Adipocyte (in vitro differentiated cells): ENCODE results near the gene DHCR7.
A peak's percentile ranks its signal among the peaks of the same experiment; 100 is the strongest.

Experiments used
- DNase-seq: peaks from one replicate; pipeline ENCODE4 v3.0.0-alpha.2; 2015; ENCODE audit warnings: low read depth
- H3K27me3 ChIP-seq: replicated peaks from 2 replicates; pipeline ENCODE4 v1.7.0; 2013; ENCODE audit warnings: mild to moderate bottlenecking, low read length, moderate library complexity; ENCODE audit not compliant: control insufficient read depth, insufficient read depth
- H3K36me3 ChIP-seq: 2 replicates; pipeline ENCODE4 v1.7.0; 2013; ENCODE audit warnings: low read length, mild to moderate bottlenecking, moderate library complexity; ENCODE audit not compliant: control insufficient read depth, insufficient read depth, severe bottlenecking
- H3K4me1 ChIP-seq: 2 replicates; pipeline ENCODE4 v1.7.0; 2013; ENCODE audit warnings: mild to moderate bottlenecking, low read length, moderate library complexity; ENCODE audit not compliant: control insufficient read depth, insufficient read depth
- H3K4me3 ChIP-seq: 2 replicates; pipeline ENCODE4 v1.7.0; 2013; ENCODE audit warnings: mild to moderate bottlenecking, low read length, moderate library complexity
- H3K9ac ChIP-seq: 2 replicates; pipeline ENCODE4 v1.7.0; 2013; ENCODE audit warnings: mild to moderate bottlenecking, low read length, moderate library complexity
- H3K9me3 ChIP-seq: 2 replicates; pipeline ENCODE4 v1.7.0; 2013; ENCODE audit warnings: mild to moderate bottlenecking, low read length, moderate library complexity; ENCODE audit not compliant: control insufficient read depth

The DHCR7 gene

DNA sequence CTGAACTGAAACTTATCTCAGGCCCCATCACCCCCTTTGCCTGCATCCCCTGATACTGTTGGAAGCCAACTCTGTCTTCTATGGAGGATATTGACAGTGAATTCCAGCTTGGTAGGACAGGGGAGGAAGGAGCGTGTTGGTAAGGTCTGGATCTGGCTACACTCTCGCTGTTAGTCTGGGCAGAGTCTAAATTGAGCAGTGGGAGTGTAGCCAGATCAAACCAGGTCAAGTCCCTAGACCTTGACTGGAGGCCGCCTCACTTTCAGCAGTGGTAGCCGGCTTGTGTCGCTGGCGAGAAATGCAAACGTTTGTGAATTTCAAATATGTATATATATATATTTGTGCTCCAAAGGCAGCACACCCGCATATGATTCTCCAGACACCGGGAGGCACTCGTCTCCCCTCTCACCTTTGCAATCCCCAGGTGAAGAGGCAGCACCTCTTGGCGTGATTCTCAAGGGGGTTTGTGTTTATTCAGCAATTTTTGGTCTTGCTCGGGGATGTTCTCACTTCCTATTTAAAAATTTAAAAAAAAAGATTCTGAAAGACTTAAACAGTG is 26.7 kb downstream of the DHCR7 start:
- peaks cover 38% of the 10 kb centered on the region for H3K27me3 ChIP-seq
- H3K36me3 ChIP-seq: no peaks in the 10 kb centered on the region
- no peak for DNase-seq
- H3K9me3 ChIP-seq: no peaks in the 10 kb centered on the region
- H3K4me1 ChIP-seq: no peaks in the 10 kb centered on the region
- H3K4me3 ChIP-seq: no peak overlapping the region
- H3K9ac ChIP-seq: no peak overlapping the region

DNA sequence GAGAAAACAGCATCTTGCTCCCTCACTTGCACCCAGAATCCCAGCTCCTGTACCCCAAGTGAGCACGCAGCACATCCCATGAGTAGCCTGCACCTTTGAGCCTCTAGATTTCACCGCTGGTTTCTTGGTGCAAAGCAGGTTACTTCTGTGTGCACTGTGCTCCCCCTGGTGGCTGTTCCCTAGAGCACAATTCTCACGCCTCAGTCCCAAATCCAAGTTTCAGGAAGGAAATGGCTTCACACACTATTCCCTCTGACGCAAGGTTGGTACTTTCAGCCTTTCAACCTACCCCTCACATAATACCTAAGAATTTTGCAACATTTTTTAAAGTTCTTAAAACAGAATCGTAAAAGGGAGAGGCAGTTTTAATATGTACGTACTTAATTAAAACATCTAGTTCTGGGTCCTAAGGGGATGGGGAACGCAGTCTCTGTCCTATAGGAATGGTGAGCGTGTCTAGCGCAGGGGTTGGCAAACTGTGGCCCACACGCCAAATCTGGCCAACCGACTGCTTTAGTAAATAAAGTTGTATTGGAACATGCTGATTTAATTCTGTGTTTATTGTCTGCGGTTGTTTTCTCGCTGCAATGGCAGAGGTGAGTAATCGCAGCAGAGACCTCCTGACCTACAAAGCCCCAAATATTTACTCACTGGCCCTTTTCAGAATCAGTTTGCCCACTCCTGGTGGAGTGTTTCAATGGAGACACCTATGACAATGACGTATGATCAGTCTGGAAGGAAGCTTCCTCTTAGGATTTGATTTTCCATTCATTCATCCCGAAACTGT is 27.5 kb downstream of the DHCR7 start:
- no peaks in the 10 kb centered on the region for H3K36me3 ChIP-seq
- peaks cover 46% of the 10 kb centered on the region for H3K27me3 ChIP-seq
- no peak overlapping the region for H3K4me3 ChIP-seq
- H3K4me1 ChIP-seq: no peaks in the 10 kb centered on the region
- no peak overlapping the region for H3K9ac ChIP-seq
- H3K9me3 ChIP-seq: no peaks in the 10 kb centered on the region
- DNase-seq: peak; percentile 47

DNA sequence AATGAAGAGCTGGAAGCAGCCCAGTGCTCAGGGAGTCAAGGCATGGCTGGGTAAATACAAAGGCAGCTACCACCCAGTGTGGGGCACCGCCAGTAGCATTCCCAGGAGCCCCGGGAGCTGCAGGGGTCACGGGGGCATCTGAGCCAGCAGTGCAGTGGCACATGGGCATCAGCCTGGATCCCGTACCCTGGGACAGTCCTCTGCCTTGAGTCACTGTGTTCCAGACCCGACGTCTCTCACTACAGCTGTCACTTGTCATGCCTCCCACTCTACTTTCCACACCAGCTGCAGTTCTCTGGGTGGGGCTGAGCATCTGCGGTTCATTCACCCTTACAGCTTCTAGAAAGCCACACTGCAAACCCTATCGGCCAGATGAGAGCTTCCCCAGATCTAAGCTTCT is 29.6 kb downstream of the DHCR7 start:
- Histone ChIP-seq H3K27me3 (peaks cover 63% of the 10 kb centered on the region), H3K4me3 (no peak overlapping the region), H3K4me1 (no peaks in the 10 kb centered on the region), H3K9me3 (no peaks in the 10 kb centered on the region), H3K9ac (no peak overlapping the region), H3K36me3 (no peaks in the 10 kb centered on the region)
- DNase-seq: no peak

- Histone ChIP-seq H3K4me3 (no peak overlapping the region), H3K9ac (no peak overlapping the region), H3K4me1 (no peaks in the 10 kb centered on the region), H3K36me3 (no peaks in the 10 kb centered on the region), H3K9me3 (no peaks in the 10 kb centered on the region), H3K27me3 (peaks cover 57% of the 10 kb centered on the region)
- no peak for DNase-seq
Observed at GRCh38 chr11:71414645-71415044, 33.5 kb downstream of the DHCR7 start.

- H3K27me3 ChIP-seq: peaks cover 60% of the 10 kb centered on the region
- no peaks in the 10 kb centered on the region for H3K36me3 ChIP-seq
- no peaks in the 10 kb centered on the region for H3K9me3 ChIP-seq
- H3K4me3 ChIP-seq: no peak overlapping the region
- H3K4me1 ChIP-seq: no peaks in the 10 kb centered on the region
- H3K9ac ChIP-seq: no peak overlapping the region
- DNase-seq: no peak
Observed at GRCh38 chr11:71410363-71410966, 37.7 kb downstream of the DHCR7 start.

GRCh38 chr11:71408826-71409225 is 39.4 kb downstream of the DHCR7 start:
- Histone ChIP-seq H3K9me3 (peaks cover 2% of the 10 kb centered on the region), H3K9ac (no peak overlapping the region), H3K4me3 (no peak overlapping the region), H3K27me3 (peaks cover 53% of the 10 kb centered on the region), H3K36me3 (no peaks in the 10 kb centered on the region), H3K4me1 (no peaks in the 10 kb centered on the region)
- no peak for DNase-seq

DNA sequence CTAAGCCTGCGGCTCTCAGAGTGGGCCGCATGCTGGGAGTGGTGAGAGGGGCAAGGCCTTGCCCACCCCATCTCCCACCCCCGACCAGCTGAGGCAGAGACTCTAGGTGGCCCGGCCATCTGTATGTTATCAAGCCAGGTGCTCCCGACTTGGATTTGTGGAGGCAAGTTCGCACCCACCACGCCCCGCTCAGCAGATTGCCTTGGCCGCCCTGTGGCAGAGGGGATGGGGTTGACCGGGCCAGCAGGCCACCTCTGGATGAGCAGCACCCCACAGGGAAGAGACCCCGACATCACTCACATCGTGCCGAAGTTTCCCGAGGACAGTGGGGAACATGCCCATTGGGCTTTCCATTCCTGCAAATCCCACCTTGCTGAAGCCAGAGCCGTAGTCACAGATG is 40.8 kb downstream of the DHCR7 start:
- Histone ChIP-seq H3K36me3 (no peaks in the 10 kb centered on the region), H3K9me3 (peaks cover 6% of the 10 kb centered on the region), H3K4me3 (no peak overlapping the region), H3K9ac (no peak overlapping the region), H3K4me1 (no peaks in the 10 kb centered on the region), H3K27me3 (peaks cover 46% of the 10 kb centered on the region)
- DNase-seq: no peak

GRCh38 chr11:71406681-71407080 is 41.5 kb downstream of the DHCR7 start:
- H3K36me3 ChIP-seq: no peaks in the 10 kb centered on the region
- H3K4me1 ChIP-seq: no peaks in the 10 kb centered on the region
- H3K4me3 ChIP-seq: no peak overlapping the region
- DNase-seq: no peak
- H3K9ac ChIP-seq: no peak overlapping the region
- peaks cover 6% of the 10 kb centered on the region for H3K9me3 ChIP-seq
- peaks cover 40% of the 10 kb centered on the region for H3K27me3 ChIP-seq

GRCh38 chr11:71404209-71404608 is 44.0 kb downstream of the DHCR7 start:
- Histone ChIP-seq H3K27me3 (peaks cover 56% of the 10 kb centered on the region), H3K9me3 (peaks cover 6% of the 10 kb centered on the region), H3K4me1 (no peaks in the 10 kb centered on the region), H3K4me3 (no peak overlapping the region), H3K9ac (no peak overlapping the region), H3K36me3 (no peaks in the 10 kb centered on the region)
- no peak for DNase-seq

DNA sequence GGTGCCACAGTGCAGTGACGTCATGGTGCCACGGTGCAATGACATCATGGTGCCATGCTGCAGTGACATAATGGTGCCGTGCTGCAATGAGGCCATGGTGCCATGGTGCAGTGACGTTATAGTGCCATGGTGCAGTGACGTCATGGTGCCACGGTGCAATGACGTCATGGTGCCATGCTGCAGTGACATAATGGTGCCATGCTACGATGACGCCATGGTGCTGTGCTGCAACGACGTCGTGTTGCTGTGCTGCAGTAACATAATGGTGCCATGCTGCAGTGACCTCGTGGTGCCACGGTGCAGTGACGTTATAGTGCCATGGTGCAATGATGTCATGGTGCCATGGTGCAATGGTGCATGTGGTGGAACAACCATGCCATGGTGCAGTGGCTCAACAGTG is 45.3 kb downstream of the DHCR7 start:
- Histone ChIP-seq H3K9ac (no peak overlapping the region), H3K4me3 (no peak overlapping the region)

DNA sequence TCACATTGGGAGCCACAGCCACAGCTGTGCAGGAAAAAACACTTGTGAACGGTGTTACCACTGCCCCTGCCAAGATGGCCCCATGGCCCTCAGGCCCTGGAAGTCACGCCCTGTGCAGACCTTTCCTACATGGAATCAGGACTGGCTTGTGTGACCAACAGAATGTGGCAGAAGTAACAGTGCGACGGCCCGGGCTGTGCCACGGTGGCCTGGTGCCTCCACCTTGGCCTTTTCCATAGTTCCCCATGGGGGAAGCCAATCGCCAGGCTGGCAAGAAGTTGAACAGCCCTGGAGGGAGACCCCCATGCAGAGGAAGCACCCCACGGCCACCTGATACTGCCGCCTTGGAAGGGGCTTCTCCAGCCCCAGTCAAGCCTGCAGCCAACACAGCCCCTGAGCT is 48.0 kb downstream of the DHCR7 start:
- no peaks in the 10 kb centered on the region for H3K4me1 ChIP-seq
- no peaks in the 10 kb centered on the region for H3K36me3 ChIP-seq
- peaks cover 44% of the 10 kb centered on the region for H3K27me3 ChIP-seq
- no peak for DNase-seq
- H3K4me3 ChIP-seq: no peak overlapping the region
- H3K9ac ChIP-seq: no peak overlapping the region
- H3K9me3 ChIP-seq: peaks cover 6% of the 10 kb centered on the region

More for the DNA sequence above, 45.3 kb downstream of the DHCR7 start:
- Histone ChIP-seq H3K9me3 (peaks cover 6% of the 10 kb centered on the region), H3K27me3 (peaks cover 50% of the 10 kb centered on the region), H3K36me3 (no peaks in the 10 kb centered on the region), H3K4me1 (no peaks in the 10 kb centered on the region)
- DNase-seq: no peak
